ENCODE results near the gene CELF2. TPM values are rescaled to one million over a fixed set of nuclear protein-coding genes. Genes with fewer than 3 reads are reported as not detected.

The CELF2 gene
- total and polyA plus RNA-seq, 10 donors: 13.5 to 180 (median 105) TPM

DNA sequence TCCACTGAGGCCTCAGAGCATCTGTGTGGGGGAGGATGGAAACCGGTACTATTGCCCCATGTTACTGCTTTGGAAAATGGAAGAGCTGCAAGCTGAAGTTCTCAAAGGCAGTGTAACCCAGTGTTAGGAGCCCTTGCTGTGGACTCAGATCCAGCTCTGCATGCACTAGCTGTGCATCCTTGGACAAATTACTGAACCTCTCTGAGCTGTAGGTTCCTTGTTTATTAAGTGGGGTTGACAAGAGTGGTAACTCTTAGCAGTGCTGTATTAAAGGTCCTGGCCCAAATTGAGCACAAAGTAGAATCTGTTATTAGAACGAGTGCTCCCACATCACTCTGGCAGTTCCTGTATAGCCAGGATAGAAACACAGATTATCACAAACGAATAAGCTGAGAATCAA lies 359.6 kb downstream of the CELF2 start:
- H3K36me3 ChIP-seq: no peaks in the 10 kb centered on the region
- H3K27ac ChIP-seq: no peak overlapping the region
- 76 to 88% (median 83%) methylated on average over 3 of the region's 3 CpGs for WGBS, 5 donors
- no peaks in the 10 kb centered on the region for H3K9me3 ChIP-seq
- intact Hi-C loops (cut with DNase I; ENCODE audit: low total_unique reads): no loop called here
- no peak overlapping the region for H3K4me3 ChIP-seq
- TF ChIP-seq POLR2AphosphoS5 (IDR thresholded peaks at IDR 0.05): no peak
- TF ChIP-seq CTCF (IDR thresholded peaks at IDR 0.05 in 8 of 11, conservative IDR thresholded peaks at IDR 0.05 in 3 of 11): no peak
- TF ChIP-seq POLR2A (IDR thresholded peaks at IDR 0.05): no peak
- peaks cover 0 to 8% (median 0%) of the 10 kb centered on the region in 6 donors for H3K4me1 ChIP-seq
- no peak for DNase-seq
- H3K27me3 ChIP-seq (replicated peaks in 1 of 7): no peaks in the 10 kb centered on the region

DNA sequence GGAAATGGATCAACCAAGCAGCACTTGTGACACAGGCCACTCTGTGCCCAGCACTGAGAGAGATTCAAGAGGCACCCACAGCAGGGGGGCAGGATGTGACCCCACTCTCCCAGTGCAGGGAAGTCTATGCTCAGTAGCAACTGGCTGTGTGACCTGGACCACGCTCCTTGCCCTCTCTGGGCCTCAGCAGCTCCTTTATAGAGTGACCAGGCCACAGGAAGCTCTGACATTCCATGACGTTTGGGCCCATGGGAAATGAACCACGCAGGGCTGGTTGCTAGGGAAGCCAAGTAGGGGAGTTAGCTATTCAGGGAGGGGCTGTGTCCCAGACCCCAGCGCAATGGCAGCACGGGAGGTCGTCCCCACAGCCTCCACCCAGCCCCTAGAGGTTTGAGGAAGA lies 361.2 kb downstream of the CELF2 start:
- intact Hi-C loops (cut with DNase I; ENCODE audit: low total_unique reads): no loop called here
- 40 to 74% (median 63%) methylated on average over 3 to 6 of the region's 6 CpGs for WGBS, 5 donors
- Histone ChIP-seq H3K4me3 (no peak overlapping the region), H3K9me3 (no peaks in the 10 kb centered on the region), H3K27ac (no peak overlapping the region), H3K36me3 (no peaks in the 10 kb centered on the region), H3K27me3 (replicated peaks in 1 of 7) (no peaks in the 10 kb centered on the region), H3K4me1 (peaks cover 0 to 8% (median 0%) of the 10 kb centered on the region in 6 donors)
- TF ChIP-seq POLR2A (IDR thresholded peaks at IDR 0.05) (no peak), POLR2AphosphoS5 (IDR thresholded peaks at IDR 0.05) (peak in 1 of 3 donors; percentile 19)
- no peak for DNase-seq

DNA sequence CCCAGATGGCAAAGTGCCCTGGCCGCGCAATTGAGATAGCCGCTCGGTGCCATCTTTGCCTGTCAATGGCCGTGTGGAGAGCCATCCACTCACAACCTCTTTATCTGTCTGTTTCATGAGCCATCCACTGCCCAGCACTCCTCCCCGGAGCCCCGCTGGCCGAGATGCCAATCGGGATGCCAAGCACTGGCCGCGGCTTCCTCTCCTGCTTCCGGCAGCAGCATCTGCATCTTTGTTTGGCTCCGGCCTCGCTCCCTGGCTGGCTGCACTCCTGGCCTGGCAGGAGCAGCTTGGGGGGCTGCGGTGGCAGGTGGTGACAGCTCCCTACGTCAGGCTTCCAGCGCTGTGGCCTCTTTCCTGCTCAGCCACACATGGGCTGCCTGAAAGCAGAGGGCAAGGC lies 362.1 kb downstream of the CELF2 start:
- Histone ChIP-seq H3K4me1 (peaks cover 0 to 8% (median 0%) of the 10 kb centered on the region in 6 donors), H3K9me3 (no peaks in the 10 kb centered on the region), H3K27me3 (replicated peaks in 1 of 7) (no peaks in the 10 kb centered on the region), H3K27ac (peak overlapping the region in 1 of 8 donors; percentile 17), H3K36me3 (no peaks in the 10 kb centered on the region), H3K4me3 (no peak overlapping the region)
- no peak for TF ChIP-seq POLR2AphosphoS5 (IDR thresholded peaks at IDR 0.05)
- TF ChIP-seq CTCF (IDR thresholded peaks at IDR 0.05 in 8 of 11, conservative IDR thresholded peaks at IDR 0.05 in 3 of 11): no peak
- TF ChIP-seq POLR2A (IDR thresholded peaks at IDR 0.05): no peak
- DNase-seq: no peak
- 81 to 93% (median 88%) methylated on average over 13 to 17 of the region's 17 CpGs for WGBS, 5 donors
- intact Hi-C loops (cut with DNase I; ENCODE audit: low total_unique reads): no loop called here

GRCh38 chr10:11381023-11381422 lies 363.4 kb downstream of the CELF2 start:
- WGBS, 5 donors: 88 to 95% (median 92%) methylated on average over 6 to 7 of the region's 7 CpGs

More at GRCh38 chr10:11381023-11381422, 363.4 kb downstream of the CELF2 start:
- no peak for DNase-seq
- no peak overlapping the region for H3K4me3 ChIP-seq
- H3K36me3 ChIP-seq: no peaks in the 10 kb centered on the region
- peaks cover 0 to 8% (median 0%) of the 10 kb centered on the region in 6 donors for H3K4me1 ChIP-seq
- H3K27me3 ChIP-seq (replicated peaks in 1 of 7): no peaks in the 10 kb centered on the region
- no peaks in the 10 kb centered on the region for H3K9me3 ChIP-seq
- intact Hi-C loops (cut with DNase I; ENCODE audit: low total_unique reads): no loop called here
- no peak overlapping the region for H3K27ac ChIP-seq
- no peak for TF ChIP-seq POLR2AphosphoS5 (IDR thresholded peaks at IDR 0.05)
- no peak for TF ChIP-seq POLR2A (IDR thresholded peaks at IDR 0.05)
- TF ChIP-seq CTCF (IDR thresholded peaks at IDR 0.05 in 8 of 11, conservative IDR thresholded peaks at IDR 0.05 in 3 of 11): no peak

All from spleen (tissue), 11 donors.